ENCODE results near the gene DENND1A.

DENND1A gene

DNA sequence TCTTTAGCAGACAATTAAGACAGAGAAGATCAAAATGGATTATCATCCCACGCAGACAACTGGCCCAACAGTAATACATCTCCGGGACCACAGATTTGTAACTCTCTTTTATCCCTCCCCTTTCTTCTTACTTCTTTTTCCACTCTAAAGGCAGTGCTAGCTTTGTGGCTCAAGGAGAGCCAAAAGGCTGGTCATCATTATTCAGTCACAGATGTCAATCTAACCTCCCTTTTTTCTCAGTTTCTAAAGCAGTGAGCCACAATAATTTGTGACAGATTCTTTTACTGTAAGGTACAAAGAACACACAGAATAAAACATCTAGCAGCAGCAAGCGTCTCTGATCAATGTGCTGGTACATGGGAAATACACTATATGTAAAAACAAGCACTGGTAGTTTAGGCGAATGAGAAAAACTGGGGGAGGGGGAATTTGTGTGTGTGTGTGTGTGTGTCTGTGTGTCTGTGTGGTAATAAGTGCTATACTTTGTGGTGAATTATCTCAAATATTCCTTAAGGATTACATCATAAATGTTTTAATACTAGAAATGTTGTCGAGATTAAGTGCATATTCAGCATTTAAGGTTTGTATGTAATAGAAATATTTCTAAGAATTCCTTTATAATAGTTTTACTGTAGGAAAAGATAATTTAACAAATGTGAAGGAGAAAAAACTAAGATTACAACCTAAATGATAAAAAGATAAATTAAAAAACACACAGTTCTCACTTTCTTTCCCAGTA is 140.2 kb downstream of the DENND1A start:
- Histone ChIP-seq H3K9ac (ENCODE audit: low read length) (no peak overlapping the region), H2AFZ (ENCODE audit: low read depth, low read length, severe bottlenecking) (no peak overlapping the region), H3K4me3 (ENCODE audit: insufficient read depth, low read length, poor library complexity, severe bottlenecking) (no peak overlapping the region), H3K79me2 (ENCODE audit: insufficient read depth, low read length) (no peaks in the 10 kb centered on the region), H3K36me3 (ENCODE audit: low read length) (no peaks in the 10 kb centered on the region; the same call in 1 of the 2 replicates), H3K27ac (ENCODE audit: low read depth, low read length) (no peak overlapping the region), H3F3A (ENCODE audit: insufficient read depth) (no peaks in the 10 kb centered on the region), H3K9me3 (ENCODE audit: insufficient read depth, low read length) (no peaks in the 10 kb centered on the region), H4K20me1 (ENCODE audit: low read depth, low read length) (no peaks in the 10 kb centered on the region), H3K9me2 (replicated peaks; ENCODE audit: insufficient read depth, low read length) (no peaks in the 10 kb centered on the region), H3K27me3 (ENCODE audit: low read length) (no peaks in the 10 kb centered on the region), H3K4me2 (ENCODE audit: low read depth, low read length, poor library complexity, severe bottlenecking) (no peak overlapping the region)
- TF ChIP-seq, protein P1, sequence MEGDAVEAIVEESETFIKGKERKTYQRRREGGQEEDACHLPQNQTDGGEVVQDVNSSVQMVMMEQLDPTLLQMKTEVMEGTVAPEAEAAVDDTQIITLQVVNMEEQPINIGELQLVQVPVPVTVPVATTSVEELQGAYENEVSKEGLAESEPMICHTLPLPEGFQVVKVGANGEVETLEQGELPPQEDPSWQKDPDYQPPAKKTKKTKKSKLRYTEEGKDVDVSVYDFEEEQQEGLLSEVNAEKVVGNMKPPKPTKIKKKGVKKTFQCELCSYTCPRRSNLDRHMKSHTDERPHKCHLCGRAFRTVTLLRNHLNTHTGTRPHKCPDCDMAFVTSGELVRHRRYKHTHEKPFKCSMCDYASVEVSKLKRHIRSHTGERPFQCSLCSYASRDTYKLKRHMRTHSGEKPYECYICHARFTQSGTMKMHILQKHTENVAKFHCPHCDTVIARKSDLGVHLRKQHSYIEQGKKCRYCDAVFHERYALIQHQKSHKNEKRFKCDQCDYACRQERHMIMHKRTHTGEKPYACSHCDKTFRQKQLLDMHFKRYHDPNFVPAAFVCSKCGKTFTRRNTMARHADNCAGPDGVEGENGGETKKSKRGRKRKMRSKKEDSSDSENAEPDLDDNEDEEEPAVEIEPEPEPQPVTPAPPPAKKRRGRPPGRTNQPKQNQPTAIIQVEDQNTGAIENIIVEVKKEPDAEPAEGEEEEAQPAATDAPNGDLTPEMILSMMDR (IDR thresholded peaks at IDR 0.05; ENCODE audit: insufficient read depth, low read length, poor library complexity, severe bottlenecking): no peak
- no peak for TF ChIP-seq EZH2phosphoT487 (conservative IDR thresholded peaks at IDR 0.05; ENCODE audit: low read length)

DNA sequence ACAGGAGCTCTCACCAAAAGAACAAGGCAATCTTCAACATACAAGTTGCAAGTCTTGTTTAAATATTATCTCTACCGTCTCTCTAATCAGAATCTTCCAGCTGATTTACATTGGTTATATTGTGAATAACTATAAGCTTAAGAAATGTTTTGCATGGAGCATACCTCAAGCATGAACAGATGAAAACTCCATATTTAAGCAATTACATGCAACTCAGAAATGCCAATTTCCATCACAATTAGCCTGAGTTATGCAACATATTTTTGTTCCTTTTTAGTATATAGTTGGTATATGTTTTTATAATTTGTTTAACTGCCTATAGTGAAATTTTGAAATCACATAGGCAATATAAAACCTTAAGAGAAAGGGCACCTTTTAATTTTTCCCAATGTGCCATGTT is 142.5 kb downstream of the DENND1A start:
- Histone ChIP-seq H4K20me1 (ENCODE audit: low read depth, low read length) (no peaks in the 10 kb centered on the region), H3K79me2 (ENCODE audit: insufficient read depth, low read length) (no peaks in the 10 kb centered on the region), H3K36me3 (ENCODE audit: low read length) (no peaks in the 10 kb centered on the region; the same call in 1 of the 2 replicates), H3K4me3 (ENCODE audit: insufficient read depth, low read length, poor library complexity, severe bottlenecking) (no peak overlapping the region), H3K9ac (ENCODE audit: low read length) (no peak overlapping the region), H3F3A (ENCODE audit: insufficient read depth) (no peaks in the 10 kb centered on the region), H3K27me3 (ENCODE audit: low read length) (no peaks in the 10 kb centered on the region), H3K27ac (ENCODE audit: low read depth, low read length) (no peak overlapping the region), H2AFZ (ENCODE audit: low read depth, low read length, severe bottlenecking) (no peak overlapping the region), H3K9me3 (ENCODE audit: insufficient read depth, low read length) (no peaks in the 10 kb centered on the region), H3K9me2 (replicated peaks; ENCODE audit: insufficient read depth, low read length) (no peaks in the 10 kb centered on the region), H3K4me2 (ENCODE audit: low read depth, low read length, poor library complexity, severe bottlenecking) (no peak overlapping the region)
- TF ChIP-seq EZH2phosphoT487 (conservative IDR thresholded peaks at IDR 0.05; ENCODE audit: low read length): no peak
- TF ChIP-seq, protein P1 (IDR thresholded peaks at IDR 0.05; ENCODE audit: insufficient read depth, low read length, poor library complexity, severe bottlenecking): no peak

DNA sequence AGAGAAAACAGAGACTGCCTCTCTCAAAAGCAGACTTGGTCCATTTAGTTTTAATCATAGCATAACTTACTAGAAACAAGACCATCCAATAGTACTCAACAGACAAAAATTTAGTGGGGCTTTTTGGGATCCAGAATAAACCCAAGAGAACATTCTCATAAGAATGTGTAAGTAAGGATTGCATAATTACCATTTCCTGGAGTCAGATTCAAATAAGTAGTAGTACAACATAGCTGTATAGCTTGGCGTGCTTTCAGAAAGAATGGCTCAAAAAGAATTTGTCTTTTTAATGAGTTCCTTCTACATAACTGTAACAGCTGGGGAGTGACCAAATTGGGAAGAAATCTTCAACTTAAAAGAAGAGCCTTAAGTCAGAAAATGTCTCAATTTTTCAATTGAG is 145.4 kb downstream of the DENND1A start:
- H3K9me3 ChIP-seq (ENCODE audit: insufficient read depth, low read length): no peaks in the 10 kb centered on the region
- no peak overlapping the region for H3K4me3 ChIP-seq (ENCODE audit: insufficient read depth, low read length, poor library complexity, severe bottlenecking)
- no peak overlapping the region for H3K27ac ChIP-seq (ENCODE audit: low read depth, low read length)
- H4K20me1 ChIP-seq (ENCODE audit: low read depth, low read length): no peaks in the 10 kb centered on the region
- no peak overlapping the region for H3K9ac ChIP-seq (ENCODE audit: low read length)
- no peak for TF ChIP-seq EZH2phosphoT487 (conservative IDR thresholded peaks at IDR 0.05; ENCODE audit: low read length)
- TF ChIP-seq, protein P1 (IDR thresholded peaks at IDR 0.05; ENCODE audit: insufficient read depth, low read length, poor library complexity, severe bottlenecking): no peak
- no peaks in the 10 kb centered on the region for H3F3A ChIP-seq (ENCODE audit: insufficient read depth)
- H2AFZ ChIP-seq (ENCODE audit: low read depth, low read length, severe bottlenecking): no peak overlapping the region
- H3K9me2 ChIP-seq (replicated peaks; ENCODE audit: insufficient read depth, low read length): no peaks in the 10 kb centered on the region
- no peaks in the 10 kb centered on the region for H3K36me3 ChIP-seq (ENCODE audit: low read length)
- H3K27me3 ChIP-seq (ENCODE audit: low read length): no peaks in the 10 kb centered on the region
- H3K79me2 ChIP-seq (ENCODE audit: insufficient read depth, low read length): no peaks in the 10 kb centered on the region
- no peak overlapping the region for H3K4me2 ChIP-seq (ENCODE audit: low read depth, low read length, poor library complexity, severe bottlenecking)

Measured in SU-DHL-6 (cell line).